NB4 (cell line): ENCODE results near the gene RFX6.

Source experiments
- DNase-seq: peaks from one replicate; pipeline ENCODE4 v3.0.0; 2010; ENCODE audit warnings: low read depth
- H3K4me3 ChIP-seq: one replicate; pipeline ENCODE4 v1.5.1; 2011; ENCODE audit warnings: mild to moderate bottlenecking, low read depth, low read length, moderate library complexity
- MYC ChIP-seq: IDR thresholded peaks from 2 replicates; pipeline ENCODE4 v1.6.1; 2011; ENCODE audit warnings: low read depth, low read length
- POLR2A ChIP-seq: IDR thresholded peaks from 2 replicates; pipeline ENCODE4 v1.6.1; 2011; ENCODE audit warnings: mild to moderate bottlenecking; ENCODE audit not compliant: insufficient read length; ENCODE audit errors: extremely low read depth
- TF ChIP-seq, protein P1 (sequence below): IDR thresholded peaks from one replicate; pipeline ENCODE4 v1.5.1; 2012; ENCODE audit warnings: low read depth, low read length
- TF ChIP-seq, protein P2 (sequence below): IDR thresholded peaks from 2 replicates; pipeline ENCODE4 v1.6.1; 2011; ENCODE audit warnings: low read depth, low read length

The RFX6 gene

GRCh38 chr6:116963972-116964371 lies 86.9 kb downstream of the RFX6 start:
- TF ChIP-seq, protein P1, sequence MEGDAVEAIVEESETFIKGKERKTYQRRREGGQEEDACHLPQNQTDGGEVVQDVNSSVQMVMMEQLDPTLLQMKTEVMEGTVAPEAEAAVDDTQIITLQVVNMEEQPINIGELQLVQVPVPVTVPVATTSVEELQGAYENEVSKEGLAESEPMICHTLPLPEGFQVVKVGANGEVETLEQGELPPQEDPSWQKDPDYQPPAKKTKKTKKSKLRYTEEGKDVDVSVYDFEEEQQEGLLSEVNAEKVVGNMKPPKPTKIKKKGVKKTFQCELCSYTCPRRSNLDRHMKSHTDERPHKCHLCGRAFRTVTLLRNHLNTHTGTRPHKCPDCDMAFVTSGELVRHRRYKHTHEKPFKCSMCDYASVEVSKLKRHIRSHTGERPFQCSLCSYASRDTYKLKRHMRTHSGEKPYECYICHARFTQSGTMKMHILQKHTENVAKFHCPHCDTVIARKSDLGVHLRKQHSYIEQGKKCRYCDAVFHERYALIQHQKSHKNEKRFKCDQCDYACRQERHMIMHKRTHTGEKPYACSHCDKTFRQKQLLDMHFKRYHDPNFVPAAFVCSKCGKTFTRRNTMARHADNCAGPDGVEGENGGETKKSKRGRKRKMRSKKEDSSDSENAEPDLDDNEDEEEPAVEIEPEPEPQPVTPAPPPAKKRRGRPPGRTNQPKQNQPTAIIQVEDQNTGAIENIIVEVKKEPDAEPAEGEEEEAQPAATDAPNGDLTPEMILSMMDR: no peak
- TF ChIP-seq, protein P2, sequence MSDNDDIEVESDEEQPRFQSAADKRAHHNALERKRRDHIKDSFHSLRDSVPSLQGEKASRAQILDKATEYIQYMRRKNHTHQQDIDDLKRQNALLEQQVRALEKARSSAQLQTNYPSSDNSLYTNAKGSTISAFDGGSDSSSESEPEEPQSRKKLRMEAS: no peak
- TF ChIP-seq POLR2A: no peak
- no peak for TF ChIP-seq MYC
- DNase-seq: no peak
- H3K4me3 ChIP-seq: no peak overlapping the region

DNA sequence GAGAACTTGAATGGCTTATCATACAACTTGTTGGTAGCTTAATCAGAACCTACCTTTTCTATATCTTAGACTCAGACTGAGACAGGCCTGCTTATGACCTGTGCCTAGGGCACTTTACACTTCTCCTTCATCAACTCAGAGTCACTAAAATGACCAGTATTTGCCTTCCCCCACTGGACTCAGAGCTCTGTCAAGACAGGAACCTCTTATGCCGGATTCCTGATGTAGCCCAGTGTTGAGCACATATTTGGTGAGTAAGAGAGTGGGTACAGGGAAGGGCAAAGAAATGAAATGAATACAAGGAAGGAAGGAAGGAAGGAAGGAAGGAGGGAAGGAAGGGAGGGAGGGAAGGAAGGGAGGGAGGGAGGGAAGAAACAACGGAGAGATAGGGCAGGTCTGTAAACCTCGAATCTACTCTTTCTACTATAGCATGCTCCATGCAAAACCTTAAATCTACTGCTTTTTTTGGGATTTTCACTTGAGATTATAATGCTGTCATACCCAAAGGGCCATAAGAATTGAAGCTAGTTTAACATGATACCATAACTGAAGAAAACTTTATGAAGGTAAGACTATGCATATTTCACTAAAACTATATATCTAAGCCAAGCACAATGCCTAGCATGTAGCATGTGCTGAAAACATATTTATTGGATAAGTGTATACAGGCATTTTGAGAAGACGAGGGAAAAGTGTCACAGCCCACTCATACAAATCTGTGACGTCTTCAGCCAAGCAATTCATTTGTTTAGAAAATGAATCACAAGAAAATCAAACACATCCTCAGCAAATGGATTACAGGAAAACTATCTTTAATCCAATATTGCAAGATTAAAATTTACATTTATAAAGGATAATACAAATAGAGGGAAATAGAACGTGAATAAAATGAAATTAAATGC lies 89.9 kb downstream of the RFX6 start:
- TF ChIP-seq, protein P2: no peak
- TF ChIP-seq, protein P1: no peak
- TF ChIP-seq POLR2A: no peak
- no peak for TF ChIP-seq MYC
- H3K4me3 ChIP-seq: no peak overlapping the region
- no peak for DNase-seq

GRCh38 chr6:116969211-116969863 lies 92.3 kb downstream of the RFX6 start:
- no peak overlapping the region for H3K4me3 ChIP-seq
- TF ChIP-seq, protein P1: peak; percentile 68
- TF ChIP-seq, protein P2: no peak
- TF ChIP-seq POLR2A: no peak
- peak; percentile 70 for DNase-seq

DNA sequence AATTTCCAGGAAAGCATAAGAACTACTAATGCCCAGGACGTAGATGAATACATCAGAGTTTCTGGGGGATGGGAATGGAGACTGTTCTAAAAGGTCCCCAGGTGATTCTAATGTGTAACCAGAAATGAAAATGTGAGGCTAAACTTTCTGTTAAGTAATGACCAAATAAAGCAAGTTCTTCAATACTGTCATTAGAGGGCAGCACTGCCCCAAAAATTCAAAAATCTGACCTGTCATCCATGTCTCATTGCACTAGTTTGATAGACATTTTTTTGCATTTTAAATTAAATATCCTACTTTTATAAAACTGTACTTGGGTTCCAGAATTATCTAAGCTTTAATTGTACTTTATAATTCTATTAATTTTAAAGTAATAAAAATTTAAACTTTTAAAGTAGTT lies 94.9 kb downstream of the RFX6 start:
- TF ChIP-seq POLR2A (no peak), MYC (no peak)
- TF ChIP-seq, protein P2: no peak
- TF ChIP-seq, protein P1: peak; percentile 62
- H3K4me3 ChIP-seq: no peak overlapping the region
- peak; percentile 66 for DNase-seq

GRCh38 chr6:116973976-116974375 lies 96.9 kb downstream of the RFX6 start:
- TF ChIP-seq, protein P1: no peak
- TF ChIP-seq, protein P2: no peak
- TF ChIP-seq POLR2A (no peak), MYC (no peak)
- H3K4me3 ChIP-seq: no peak overlapping the region
- no peak for DNase-seq
